ENCODE data around the gene AWAT2.

AWAT2 gene, protein sequence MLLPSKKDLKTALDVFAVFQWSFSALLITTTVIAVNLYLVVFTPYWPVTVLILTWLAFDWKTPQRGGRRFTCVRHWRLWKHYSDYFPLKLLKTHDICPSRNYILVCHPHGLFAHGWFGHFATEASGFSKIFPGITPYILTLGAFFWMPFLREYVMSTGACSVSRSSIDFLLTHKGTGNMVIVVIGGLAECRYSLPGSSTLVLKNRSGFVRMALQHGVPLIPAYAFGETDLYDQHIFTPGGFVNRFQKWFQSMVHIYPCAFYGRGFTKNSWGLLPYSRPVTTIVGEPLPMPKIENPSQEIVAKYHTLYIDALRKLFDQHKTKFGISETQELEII

DNA sequence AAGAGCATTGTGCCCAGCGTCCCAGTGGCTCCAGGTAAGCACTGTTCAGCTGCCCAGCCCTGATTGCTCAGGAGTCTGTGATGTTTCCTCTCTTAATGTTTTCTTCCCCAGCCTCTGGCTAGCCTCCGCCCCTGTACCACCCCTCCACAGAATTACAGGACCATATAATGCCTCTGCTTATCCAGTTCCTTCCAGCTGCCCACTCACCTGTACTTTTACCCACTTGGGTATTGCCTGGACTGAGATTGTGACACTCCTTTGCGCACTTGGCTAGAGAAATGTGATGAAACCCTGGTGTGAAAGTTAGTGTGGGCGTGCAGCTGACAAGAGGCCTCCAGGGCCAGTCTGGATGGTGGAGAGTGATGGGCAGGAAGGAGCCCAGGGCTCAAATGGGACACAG is at the start of gene AWAT2:
AWAT2 (minus strand) TSS at position 14 of the 400 bp plus-strand sequence; CDS start at position 8, 6 bp downstream.
- DNase-seq (ENCODE audit: low spot score), result no peak

DNA sequence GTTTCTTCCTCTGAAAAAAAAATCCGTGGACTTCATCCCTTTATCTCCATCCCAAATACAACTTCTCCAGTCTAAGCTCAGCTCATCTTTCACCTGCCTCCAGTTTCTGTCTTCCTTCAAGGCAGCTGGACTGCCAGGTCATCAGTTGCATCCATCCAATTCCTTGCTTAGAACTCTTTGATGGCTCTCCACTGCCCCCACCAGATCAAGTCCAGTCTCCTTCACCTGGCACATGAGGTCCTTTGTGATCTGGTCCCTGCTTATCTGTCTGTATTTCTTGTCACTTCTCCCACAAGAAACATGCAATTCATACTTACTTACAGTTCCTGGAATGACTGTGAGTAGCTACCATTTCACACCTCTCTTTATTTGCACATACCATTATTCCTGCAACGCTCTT is 46.3 kb upstream of the AWAT2 start:
- peak; percentile 12 for DNase-seq (ENCODE audit: low spot score)

DNA sequence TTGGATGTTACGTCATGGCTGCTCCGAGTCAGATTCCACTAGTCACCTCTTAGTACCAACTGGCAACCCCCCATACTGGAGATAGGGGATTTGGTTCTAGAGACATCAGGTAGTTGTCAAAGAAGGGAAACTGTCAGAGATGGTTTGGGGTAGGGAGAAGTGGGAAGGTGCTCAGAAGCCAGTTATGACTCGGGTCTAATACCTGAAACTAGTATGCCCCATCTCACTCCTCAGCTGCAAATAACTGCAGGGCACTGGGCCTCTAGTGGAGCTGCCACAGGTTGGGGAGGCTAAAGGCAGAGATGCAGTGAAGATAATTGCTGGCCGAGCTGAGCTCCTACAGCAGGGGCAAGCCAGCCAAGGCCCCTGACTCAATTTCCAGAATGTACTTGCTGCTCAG is 42.5 kb upstream of the AWAT2 start:
- no peak for DNase-seq (ENCODE audit: low spot score)

DNA sequence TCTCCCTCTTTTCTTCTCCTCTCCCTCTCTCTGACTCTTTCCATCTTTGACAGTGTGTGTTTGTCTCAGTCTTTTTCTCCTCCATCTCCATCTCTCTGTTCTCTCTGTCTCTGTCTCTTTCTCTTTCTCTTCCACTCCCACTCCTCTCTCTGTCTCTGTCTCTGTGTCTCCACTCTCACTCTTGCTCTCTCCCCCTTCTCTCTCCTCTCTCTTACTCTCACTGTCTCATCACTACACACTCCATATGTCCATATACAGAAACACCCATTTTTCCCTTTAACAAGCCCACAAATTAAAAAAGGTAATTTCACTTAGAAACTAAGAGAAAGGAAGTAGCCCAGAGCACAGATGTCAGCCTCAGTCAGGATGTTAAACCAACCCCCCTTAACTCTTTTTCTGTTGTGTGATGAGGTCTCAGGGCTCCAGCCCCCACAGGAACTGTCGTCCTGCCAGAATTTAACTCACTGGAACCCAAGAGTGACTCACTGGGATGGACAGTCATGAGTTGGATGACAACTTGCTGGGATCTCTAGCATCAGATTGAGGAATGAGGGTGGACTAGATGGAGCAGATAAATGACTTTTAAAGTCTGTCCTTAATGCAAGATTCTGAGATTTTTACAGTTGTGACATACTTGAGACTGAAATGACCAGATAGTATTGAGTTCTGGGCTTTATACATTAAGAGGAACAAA is 40.0 kb upstream of the AWAT2 start:
- no peak for DNase-seq (ENCODE audit: low spot score)

DNA sequence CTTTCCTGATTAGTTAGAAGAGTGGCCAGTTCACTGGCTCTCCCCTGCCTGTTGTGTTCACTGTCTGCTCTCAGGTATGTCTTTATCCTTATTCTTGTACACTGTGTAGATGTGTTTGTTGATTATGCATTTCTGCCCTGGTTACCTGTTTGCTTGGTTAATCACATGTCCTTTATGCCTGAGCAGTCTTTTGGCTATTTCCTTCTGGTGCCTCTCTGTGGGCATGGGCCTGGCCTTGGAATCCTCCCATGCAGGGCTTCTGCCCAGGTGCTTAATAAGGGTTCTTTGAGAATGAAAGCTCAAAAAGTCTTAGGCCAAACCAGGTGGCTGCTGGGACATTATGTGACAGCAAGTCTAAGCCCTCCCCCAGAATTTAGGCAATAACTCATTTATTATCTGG is 39.0 kb upstream of the AWAT2 start:
- DNase-seq (ENCODE audit: low spot score), result no peak

DNA sequence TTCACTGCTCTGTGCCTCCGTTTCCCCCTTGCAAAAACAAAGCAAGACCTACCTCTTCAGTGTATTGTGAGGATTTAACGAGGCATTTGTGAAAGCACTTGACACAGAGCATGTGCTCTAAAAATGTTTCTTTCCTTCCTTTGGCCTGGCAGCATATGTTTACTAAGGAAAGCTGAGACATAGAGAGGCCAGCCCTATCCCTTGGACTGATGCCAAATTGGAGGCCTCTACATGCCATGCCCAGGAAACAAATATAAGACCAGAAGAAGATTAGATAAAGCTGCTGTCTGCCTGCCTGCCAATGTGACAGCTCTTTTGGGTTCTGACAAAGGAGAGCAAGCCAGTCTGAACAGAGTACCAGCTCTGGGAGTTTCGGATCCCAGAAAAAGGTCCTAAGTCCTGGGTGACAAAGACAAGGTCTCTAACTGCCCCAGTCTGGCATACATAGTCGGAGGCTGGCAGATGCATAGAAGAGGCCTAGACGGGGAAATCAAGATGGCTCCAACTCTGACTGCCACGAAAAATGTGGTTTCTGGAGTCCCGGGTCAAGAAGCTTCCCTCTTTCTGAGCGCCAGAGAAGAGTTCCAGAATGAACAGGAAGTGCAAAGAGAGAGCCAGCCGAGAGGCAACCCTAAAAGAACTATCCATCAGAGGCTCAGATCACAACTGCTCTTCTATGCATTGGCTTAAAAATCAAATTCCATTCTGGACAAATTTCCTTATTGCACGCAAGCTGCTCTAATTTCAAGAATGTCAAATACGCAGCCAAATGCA is 38.3 kb upstream of the AWAT2 start:
- no peak for DNase-seq (ENCODE audit: low spot score)

DNA sequence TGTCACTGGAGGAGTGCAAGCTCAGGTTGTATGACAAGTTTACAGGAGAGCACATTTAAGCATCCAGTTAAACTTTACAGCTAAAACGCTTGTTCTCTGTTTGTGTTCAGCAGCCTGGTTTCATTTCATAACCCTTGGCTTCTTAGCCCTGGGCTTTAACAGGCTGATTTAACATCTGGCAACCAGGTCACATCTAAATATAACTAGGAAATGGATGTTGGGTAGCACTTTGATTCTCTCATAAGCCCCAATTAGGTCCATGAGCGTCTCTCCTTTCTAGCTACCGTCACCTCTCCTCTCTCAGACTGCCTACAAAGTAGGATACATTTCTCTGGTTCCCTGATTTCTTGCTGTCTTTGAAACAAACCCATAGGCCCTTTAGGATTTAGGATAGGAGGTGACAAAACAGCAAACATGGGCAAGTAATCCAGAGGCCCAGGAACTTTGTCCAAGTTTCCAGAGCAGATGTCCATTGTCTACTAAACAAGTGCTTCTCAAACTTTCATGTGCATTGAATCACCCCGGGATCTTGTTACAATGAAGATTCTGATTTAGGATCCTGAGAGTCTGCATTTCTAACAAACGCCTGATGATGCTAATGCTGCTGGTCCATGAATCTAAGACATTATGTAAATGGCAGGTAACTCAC is 35.0 kb upstream of the AWAT2 start:
- no peak for DNase-seq (ENCODE audit: low spot score)

DNA sequence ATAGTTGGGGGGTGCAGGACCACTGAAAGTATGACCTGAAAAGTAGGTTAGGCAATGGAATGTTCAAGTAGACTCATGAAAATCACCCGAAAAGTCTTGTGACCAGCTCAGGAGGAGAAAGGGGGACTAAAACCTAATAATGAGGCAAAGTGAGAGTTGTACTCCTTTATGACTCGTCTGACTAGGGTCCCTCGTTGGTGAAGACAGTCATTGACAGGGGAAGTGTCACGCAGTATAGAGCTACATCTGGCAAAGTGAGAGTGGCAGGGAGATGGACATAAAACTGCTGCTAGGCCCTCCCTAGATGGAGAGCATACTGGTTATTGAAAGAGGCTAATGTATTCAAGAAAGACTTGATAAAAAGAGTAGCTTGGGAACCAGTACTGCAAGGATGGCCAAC is 33.0 kb upstream of the AWAT2 start:
- DNase-seq (ENCODE audit: low spot score), result no peak

DNA sequence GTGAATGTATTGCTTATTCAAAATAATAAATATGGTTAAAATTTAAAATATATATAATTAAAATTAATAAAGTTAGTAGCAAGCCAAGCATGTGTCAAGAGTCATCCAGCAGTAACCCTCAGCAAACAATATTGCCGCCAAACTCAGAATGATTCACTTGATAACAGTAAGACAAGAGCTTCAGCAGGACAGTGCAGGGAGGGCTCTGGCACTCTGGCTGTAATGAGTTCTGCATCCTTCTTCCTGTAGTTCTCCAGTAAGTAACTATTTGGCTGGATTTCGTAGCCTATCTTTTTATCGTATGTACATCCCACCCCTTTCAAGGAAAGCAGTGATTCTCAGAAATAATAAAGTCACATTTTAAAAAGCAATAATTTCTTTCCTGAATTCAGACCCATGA is 30.1 kb upstream of the AWAT2 start:
- DNase-seq (ENCODE audit: low spot score), result no peak

DNA sequence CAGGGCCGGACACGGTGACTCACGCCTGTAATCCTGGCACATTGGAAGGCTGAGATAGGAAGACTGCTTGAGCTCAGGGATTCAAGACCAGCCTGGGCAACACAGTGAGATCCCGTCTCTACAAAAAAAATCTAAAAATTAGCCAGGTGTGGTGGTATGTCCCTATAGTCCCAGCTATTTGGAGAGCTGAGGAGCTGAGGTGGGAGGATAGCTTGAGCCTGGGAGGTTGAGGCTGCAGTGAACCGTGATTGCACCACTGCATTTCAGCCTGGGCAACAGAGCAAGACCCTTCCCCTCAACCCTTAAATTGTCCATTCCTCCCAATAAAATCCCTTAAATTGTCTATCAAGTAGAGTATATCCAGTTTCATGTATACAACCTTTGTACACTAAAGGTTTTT is 29.6 kb upstream of the AWAT2 start:
- no peak for DNase-seq (ENCODE audit: low spot score)

DNA sequence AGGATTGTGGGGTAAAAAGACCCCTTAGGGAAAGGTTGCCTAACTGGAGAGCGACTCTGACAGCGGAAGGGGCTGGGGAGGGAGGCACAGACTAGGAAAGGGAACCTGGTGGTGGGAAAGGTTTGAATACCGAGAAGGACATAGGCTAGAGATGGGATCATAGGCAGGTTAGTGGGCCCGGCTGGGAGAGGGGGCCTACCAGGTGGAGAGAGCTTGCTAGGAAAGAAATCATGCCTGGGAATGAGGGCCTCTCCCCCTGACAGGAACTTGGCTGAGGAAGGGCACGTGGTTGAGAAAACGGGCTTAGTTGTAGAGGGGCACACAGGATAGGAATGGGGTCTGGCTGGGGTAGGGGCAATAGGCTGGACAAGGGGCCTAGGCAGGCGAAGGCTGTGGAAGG is 16.9 kb upstream of the AWAT2 start:
- no peak for DNase-seq (ENCODE audit: low spot score)

DNA sequence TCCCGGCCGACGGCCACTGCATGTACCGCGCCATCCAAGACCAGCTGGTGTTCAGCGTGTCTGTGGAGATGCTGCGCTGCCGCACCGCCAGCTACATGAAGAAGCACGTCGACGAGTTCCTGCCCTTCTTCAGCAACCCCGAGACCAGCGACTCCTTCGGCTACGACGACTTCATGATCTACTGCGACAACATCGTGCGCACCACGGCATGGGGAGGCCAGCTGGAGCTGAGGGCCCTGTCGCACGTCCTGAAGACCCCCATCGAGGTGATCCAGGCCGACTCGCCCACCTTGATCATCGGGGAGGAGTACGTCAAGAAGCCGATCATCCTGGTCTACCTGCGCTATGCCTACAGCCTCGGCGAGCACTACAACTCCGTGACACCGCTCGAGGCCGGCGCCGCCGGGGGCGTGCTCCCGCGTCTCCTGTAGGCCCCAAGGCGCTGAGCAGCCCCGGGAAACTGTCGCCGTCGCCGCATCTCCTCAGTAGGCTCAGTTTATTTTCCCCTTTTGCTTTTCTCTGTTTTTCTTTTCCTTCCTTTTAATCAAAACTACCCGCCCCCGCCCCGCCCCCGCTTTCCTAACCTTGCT is 13.3 kb upstream of the AWAT2 start:
- DNase-seq (ENCODE audit: low spot score), result no peak

DNA sequence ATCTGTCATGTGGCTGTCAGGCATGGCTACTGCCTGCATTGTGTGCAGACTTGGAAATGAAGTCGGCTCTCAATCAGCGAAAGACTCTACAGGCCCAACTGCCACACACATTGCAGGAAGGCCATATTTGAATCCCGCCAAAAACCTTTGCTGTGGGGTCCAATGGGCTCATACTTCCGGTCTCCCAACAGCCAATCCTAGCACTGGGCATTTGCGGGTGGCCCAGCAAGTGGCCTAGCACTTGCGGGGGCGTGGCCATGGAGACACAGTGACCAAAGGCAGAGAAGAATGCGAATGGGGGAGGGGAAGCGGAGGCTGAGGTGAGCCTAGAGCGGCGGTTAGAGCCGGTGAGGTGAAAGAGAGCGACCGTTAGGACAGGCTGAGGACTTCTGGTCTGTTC is 12.3 kb upstream of the AWAT2 start, which contains the start of gene OTUD6A:
OTUD6A (plus strand) TSS at position 382 of the 400 bp plus-strand sequence. CDS start 68 bp downstream, outside the sequence.
- no peak for DNase-seq (ENCODE audit: low spot score)

DNA sequence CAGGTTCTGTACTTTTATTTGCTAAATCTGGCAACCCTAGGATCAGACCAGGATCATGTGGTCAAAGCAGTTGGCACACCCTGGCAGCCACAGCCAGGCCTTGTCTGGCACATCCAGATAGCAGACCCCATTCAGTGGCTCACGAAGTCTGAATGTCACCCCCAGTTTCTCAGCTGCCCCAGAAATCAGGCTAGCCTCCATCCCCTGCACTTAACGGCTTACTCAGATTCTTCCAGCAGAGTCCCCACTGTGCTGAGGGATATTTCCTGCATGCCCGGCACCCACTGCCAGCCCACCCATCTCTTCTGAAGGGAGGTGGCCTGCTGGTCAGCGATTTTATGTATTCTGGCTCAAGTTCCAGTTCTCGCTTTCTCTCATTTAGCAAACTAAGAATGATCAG is 4.7 kb upstream of the AWAT2 start:
- no peak for DNase-seq (ENCODE audit: low spot score)

DNA sequence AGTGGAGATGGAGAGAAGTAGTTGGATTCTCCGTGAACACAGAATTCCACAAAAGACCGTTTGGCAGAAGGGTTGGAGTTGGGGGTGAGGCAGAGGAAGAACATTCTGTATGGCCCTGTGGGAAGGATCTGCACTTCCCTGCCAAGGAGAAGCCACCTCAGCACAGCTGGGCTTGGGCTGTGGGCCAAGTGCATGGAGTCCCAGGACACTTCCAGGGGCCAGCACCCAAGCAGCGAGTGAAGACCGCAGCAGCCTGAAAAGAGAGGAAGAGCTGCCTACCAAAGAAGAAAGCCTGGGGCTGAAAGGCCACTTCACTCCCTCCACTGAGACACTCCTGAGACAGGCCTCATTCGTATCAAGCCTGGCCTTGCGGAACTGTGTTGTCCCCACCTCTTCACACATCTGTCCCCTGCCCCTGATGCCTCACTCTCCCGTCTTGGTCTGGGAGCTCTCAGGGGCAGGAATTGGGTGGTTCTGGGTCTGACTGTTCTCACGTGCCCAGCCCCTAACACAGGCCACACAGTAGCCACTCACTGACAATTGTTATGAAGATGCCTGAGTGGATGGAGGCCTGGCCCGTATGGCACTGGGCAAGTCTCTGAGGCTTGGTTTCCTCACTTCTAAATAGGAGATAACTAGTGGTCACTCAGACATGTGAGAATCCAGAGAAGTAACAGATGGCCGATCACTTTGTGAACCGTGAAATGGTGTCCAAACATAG is 3.3 kb upstream of the AWAT2 start:
- no peak for DNase-seq (ENCODE audit: low spot score)

DNA sequence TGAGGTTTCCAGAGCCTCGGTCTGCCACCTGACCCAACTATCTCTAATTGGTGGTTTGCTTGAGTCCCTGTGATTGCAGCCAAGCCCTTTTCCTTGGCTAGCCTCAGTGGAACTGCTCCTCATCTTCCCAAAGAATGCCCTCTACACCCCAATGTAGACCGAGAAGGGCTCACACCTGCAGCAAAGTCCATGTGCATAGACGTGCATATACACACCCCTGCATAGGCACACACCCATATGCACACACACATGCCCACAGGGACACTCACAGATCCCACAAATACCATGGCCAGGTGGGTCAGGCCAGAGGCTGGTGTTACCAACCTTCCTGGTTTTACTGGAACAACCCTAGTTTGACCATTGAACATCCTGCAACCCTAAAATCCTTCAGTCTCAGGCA is 332 bp downstream of the AWAT2 start:
- no peak for DNase-seq (ENCODE audit: low spot score)

DNA sequence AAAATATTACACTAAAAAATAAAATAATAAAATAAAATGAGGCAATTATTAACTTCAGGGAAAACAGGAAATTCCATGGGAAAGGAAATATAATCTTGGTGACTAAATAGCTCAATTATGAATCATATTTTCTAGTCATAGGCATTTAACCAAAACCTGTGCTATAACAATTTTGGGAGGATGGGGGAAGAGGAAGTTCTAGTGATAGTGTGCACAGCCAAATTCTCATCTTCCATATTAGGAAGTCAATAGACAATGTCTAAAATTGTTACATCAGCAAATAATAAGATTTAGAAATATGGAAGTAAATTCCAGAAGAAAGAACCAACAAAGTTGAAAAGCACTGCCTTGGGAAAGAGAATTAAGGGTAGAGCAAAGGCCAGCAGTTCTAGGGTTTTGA is 2.8 kb downstream of the AWAT2 start:
- DNase-seq (ENCODE audit: low spot score), result peak; percentile 38

DNA sequence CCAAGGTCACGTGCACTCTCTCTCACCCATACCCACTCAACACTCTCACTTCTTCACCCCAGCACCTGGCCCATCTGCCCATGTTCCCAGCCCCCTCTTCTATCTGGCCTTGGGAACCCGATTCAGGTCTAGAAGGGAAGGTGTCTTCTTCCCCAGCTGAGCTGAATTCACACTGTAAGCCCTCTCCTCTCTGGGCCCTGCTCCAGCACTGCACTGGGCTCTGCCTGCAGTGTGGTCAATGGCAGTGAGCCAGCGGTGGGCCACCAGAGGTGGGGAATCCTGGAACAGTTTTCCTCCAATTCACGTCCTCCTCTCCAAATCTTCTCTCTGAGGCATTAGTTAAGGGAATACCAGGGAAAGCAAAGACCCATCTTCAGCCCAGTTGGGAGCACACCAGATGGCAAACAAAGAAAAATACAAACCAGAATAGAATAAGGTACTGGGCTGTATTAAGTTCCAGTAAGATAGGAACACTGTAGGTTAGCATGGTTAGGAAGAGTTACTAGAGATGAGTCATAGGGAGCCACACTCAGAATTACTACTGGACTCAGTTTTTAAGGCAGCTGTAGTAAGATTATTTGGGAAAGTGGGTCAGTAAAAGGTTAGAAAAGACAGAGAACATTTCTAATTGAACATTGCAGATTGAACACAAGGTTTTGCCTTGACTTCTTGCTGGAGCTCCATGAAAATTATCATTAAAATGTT is 5.0 kb downstream of the AWAT2 start:
- DNase-seq (ENCODE audit: low spot score), result no peak

DNA sequence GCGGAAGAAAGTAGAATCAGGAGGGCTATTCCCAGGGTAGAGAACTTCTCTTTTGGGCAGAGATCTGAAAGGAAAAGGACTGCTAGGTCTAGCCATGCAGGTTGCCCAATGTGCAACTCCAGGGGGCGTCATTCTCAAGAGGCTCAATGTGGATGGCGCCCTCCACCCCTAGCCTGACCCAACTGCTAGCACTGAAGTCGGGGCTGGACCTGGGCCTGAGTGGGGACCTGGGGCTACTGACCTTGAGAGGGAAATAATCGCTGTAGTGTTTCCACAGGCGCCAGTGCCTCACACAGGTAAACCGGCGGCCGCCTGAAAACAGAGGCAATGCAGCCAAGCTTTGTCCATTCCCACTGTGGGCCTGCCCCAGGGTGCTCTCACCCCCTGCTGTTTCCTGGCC is 6.1 kb downstream of the AWAT2 start:
- DNase-seq (ENCODE audit: low spot score), result no peak

Data from RKO (cell line).